ENCODE data around the gene SMTNL2. TPM values are rescaled to one million over a fixed set of nuclear protein-coding genes. Genes with fewer than 3 reads are reported as not detected.
"Not testable (repeated sequence)": the region's sequence is repeated elsewhere in the genome, so short reads cannot be mapped to it uniquely, and the experiment has no call there.

The SMTNL2 gene
- total RNA-seq, 4 donors from 2014 or later = 0.44 to 0.81 (median 0.67) TPM

- no peaks in the 10 kb centered on the region for H3K4me1 ChIP-seq
- H3K36me3 ChIP-seq = no peaks in the 10 kb centered on the region
- 10 to 20% methylated on average over 10 of the region's 10 CpGs for WGBS, 2 donors
- intact Hi-C loops (cut with DNase I) = loop anchor here (10.0 kb wide), 1 partner anchor 211 kb away; no protein-coding TSS in a partner anchor
- TF ChIP-seq CTCF (IDR thresholded peaks at IDR 0.05) = no peak
- TF ChIP-seq POLR2A (IDR thresholded peaks at IDR 0.05) = no peak
- no peak overlapping the region for H3K4me3 ChIP-seq (replicated peaks in 1 of 3)
- H3K27ac ChIP-seq = no peak overlapping the region
- DNase-seq = no peak
- no peaks in the 10 kb centered on the region for H3K27me3 ChIP-seq
- no peaks in the 10 kb centered on the region for H3K9me3 ChIP-seq
Measured at GRCh38 chr17:4635823-4636375, 51.6 kb downstream of the SMTNL2 start.

GRCh38 chr17:4636474-4637100 is 52.3 kb downstream of the SMTNL2 start:
- Histone ChIP-seq H3K27me3 (no peaks in the 10 kb centered on the region), H3K4me1 (no peaks in the 10 kb centered on the region), H3K4me3 (replicated peaks in 1 of 3) (no peak overlapping the region), H3K27ac (no peak overlapping the region), H3K36me3 (no peaks in the 10 kb centered on the region), H3K9me3 (no peaks in the 10 kb centered on the region)
- 62 to 76% methylated on average over 12 of the region's 12 CpGs for WGBS, 2 donors
- no peak for DNase-seq
- TF ChIP-seq POLR2A (IDR thresholded peaks at IDR 0.05) = no peak
- no peak for TF ChIP-seq CTCF (IDR thresholded peaks at IDR 0.05)
- intact Hi-C loops (cut with DNase I) = loop anchor here (10.0 kb wide), 1 partner anchor 212 kb away; no protein-coding TSS in a partner anchor

- H3K4me1 ChIP-seq; H3K4me3 ChIP-seq (replicated peaks in 1 of 3); H3K9me3 ChIP-seq; H3K27me3 ChIP-seq; H3K36me3 ChIP-seq; H3K27ac ChIP-seq; DNase-seq: not testable (repeated sequence)
- WGBS, 2 donors = 30 to 42% methylated on average over 6 to 8 of the region's 8 CpGs
- intact Hi-C loops (cut with DNase I) = loop anchor here (10.0 kb wide), 1 partner anchor 214 kb away; no protein-coding TSS in a partner anchor
Measured at GRCh38 chr17:4638766-4639165, 54.4 kb downstream of the SMTNL2 start.

GRCh38 chr17:4639301-4640059 is 55.2 kb downstream of the SMTNL2 start:
- intact Hi-C loops (cut with DNase I) = loop anchor here (10.0 kb wide), 1 partner anchor 215 kb away; no protein-coding TSS in a partner anchor
- not testable (repeated sequence) for DNase-seq; H3K4me1 ChIP-seq; H3K4me3 ChIP-seq (replicated peaks in 1 of 3); H3K27me3 ChIP-seq; H3K27ac ChIP-seq; H3K36me3 ChIP-seq; H3K9me3 ChIP-seq
- WGBS, 2 donors = 9 to 10% methylated on average over 12 to 17 of the region's 56 CpGs

GRCh38 chr17:4640569-4641188 is 56.4 kb downstream of the SMTNL2 start:
- DNase-seq = not testable (repeated sequence)

GRCh38 chr17:4641297-4642195 is 57.2 kb downstream of the SMTNL2 start, which contains the start of gene ALOX15:
TSS of gene ALOX15 (minus strand) at chr17:4641678. CDS start at chr17:4641651, 27 bp downstream.
- Histone ChIP-seq H3K27me3 (no peaks in the 10 kb centered on the region), H3K27ac (no peak within 1 kb of the TSS), H3K9me3 (no peaks in the 10 kb centered on the region), H3K4me1 (no peaks in the 10 kb centered on the region), H3K4me3 (replicated peaks in 1 of 3) (no peak within 1 kb of the TSS), H3K36me3 (no peaks in the 10 kb centered on the region)
- intact Hi-C loops (cut with DNase I) = no loop called here
- TF ChIP-seq POLR2A (IDR thresholded peaks at IDR 0.05) (no peak), CTCF (IDR thresholded peaks at IDR 0.05) (no peak)
- 3 to 11% methylated on average over 32 to 48 of the region's 58 CpGs for WGBS, 2 donors
- DNase-seq = no peak

More at GRCh38 chr17:4640569-4641188, 56.4 kb downstream of the SMTNL2 start:
- H3K4me1 ChIP-seq; H3K36me3 ChIP-seq; H3K27ac ChIP-seq; intact Hi-C loops (cut with DNase I); H3K27me3 ChIP-seq; H3K9me3 ChIP-seq; H3K4me3 ChIP-seq (replicated peaks in 1 of 3): not testable (repeated sequence)
- WGBS, 2 donors = 2 to 3% methylated on average over 22 to 36 of the region's 39 CpGs
